H1 (cell line): Measurements from ENCODE around the gene SERINC5. TPM values are rescaled to one million over a fixed set of nuclear protein-coding genes. Genes with fewer than 3 reads are reported as not detected.

Experiments used
- CTCF ChIA-PET: fragments of 300-600 bp; sonication (Branson Sonifier 250); formaldehyde crosslinking; loops from one replicate; lab custom pipeline; 2021; ENCODE audit not compliant: partially characterized antibody; lab: Charles Lee
- POLR2A ChIA-PET: fragments of 300-600 bp; sonication (Branson Sonifier 250); formaldehyde crosslinking; loops from one replicate; lab custom pipeline; 2021; ENCODE audit warnings: inconsistent platforms; ENCODE audit not compliant: partially characterized antibody; lab: Charles Lee
- DNase-seq, 2 experiments: peaks; one replicate each; pipeline versions ENCODE4 v3.0.0 to v3.0.0-alpha.2; 2010 to 2022; ENCODE audit warnings: low spot score in 2 of 2, low read depth in 1 of 2, mixed read lengths in 1 of 2
- FAIRE-seq: peaks from 2 replicates; lab custom pipeline; 2011; peaks lifted over from hg19 to GRCh38; lab: Jason Lieb, UNC
- H2AFZ ChIP-seq: 2 replicates; pipeline ENCODE4 v1.8.1; 2012; ENCODE audit warnings: low read length, inconsistent platforms
- H2AK5ac ChIP-seq: 2 replicates; pipeline ENCODE4 v1.6.1; 2013; ENCODE audit warnings: low read depth, low read length
- H2BK120ac ChIP-seq: replicated peaks from 2 replicates; pipeline ENCODE3; 2013; ENCODE audit warnings: low read depth, low read length, inconsistent platforms
- H2BK12ac ChIP-seq: 2 replicates; pipeline ENCODE4 v1.6.1; 2013; ENCODE audit warnings: low read depth, low read length
- H2BK15ac ChIP-seq: 2 replicates; pipeline ENCODE4 v1.6.1; 2013; ENCODE audit warnings: low read length
- H2BK20ac ChIP-seq: 2 replicates; pipeline ENCODE4 v1.6.1; 2013; ENCODE audit warnings: low read length
- H2BK5ac ChIP-seq: 2 replicates; pipeline ENCODE4 v1.6.1; 2013; ENCODE audit warnings: low read depth, low read length
- H3K14ac ChIP-seq: 2 replicates; pipeline ENCODE4 v1.6.1; 2013; ENCODE audit warnings: inconsistent platforms; ENCODE audit not compliant: insufficient read length
- H3K18ac ChIP-seq: 2 replicates; pipeline ENCODE4 v1.6.1; 2013; ENCODE audit warnings: low read length; ENCODE audit errors: extremely low read depth
- H3K23ac ChIP-seq: 2 replicates; pipeline ENCODE4 v1.6.1; 2013; ENCODE audit warnings: inconsistent platforms; ENCODE audit not compliant: insufficient read length
- H3K23me2 ChIP-seq: 2 replicates; pipeline ENCODE4 v1.6.1; 2013; ENCODE audit warnings: low read depth, low read length
- H3K27ac ChIP-seq: 2 replicates; pipeline ENCODE4 v1.6.1; 2011; ENCODE audit warnings: low read depth, low read length, inconsistent platforms
- H3K27me3 ChIP-seq, 4 experiments: replicated peaks in 1 of 4; 1 replicate in 1 of 4; 2 replicates in 3 of 4; pipeline versions ENCODE4 v1.6.1 to v1.8.1; 2011 to 2013; ENCODE audit warnings: low read length in 3 of 4, mild to moderate bottlenecking in 3 of 4, inconsistent platforms in 2 of 4, mixed read lengths in 2 of 4, moderate library complexity in 1 of 4; ENCODE audit not compliant: control insufficient read depth in 3 of 4, insufficient read depth in 3 of 4; ENCODE audit errors: extremely low read depth in 1 of 4
- H3K36me3 ChIP-seq, 4 experiments: 2 replicates each; pipeline versions ENCODE4 v1.6.1 to v1.8.1; 2011 to 2013; ENCODE audit warnings: mild to moderate bottlenecking in 4 of 4, low read length in 3 of 4, moderate library complexity in 2 of 4, control low read depth in 1 of 4, inconsistent platforms in 1 of 4; ENCODE audit not compliant: insufficient read depth in 4 of 4, control insufficient read depth in 2 of 4
- H3K4ac ChIP-seq: replicated peaks from 2 replicates; pipeline ENCODE3; 2013; ENCODE audit warnings: low read length, low read depth, mixed read lengths, inconsistent platforms; ENCODE audit not compliant: insufficient read length
- H3K4me1 ChIP-seq, 4 experiments: replicated peaks in 1 of 4; 1 replicate in 1 of 4; 2 replicates in 3 of 4; pipeline versions ENCODE4 v1.6.1 to v1.8.1; 2011 to 2013; ENCODE audit warnings: low read length in 3 of 4, inconsistent platforms in 2 of 4, mixed read lengths in 1 of 4; ENCODE audit not compliant: insufficient read depth in 4 of 4, control insufficient read depth in 3 of 4
- H3K4me2 ChIP-seq, 2 experiments: 2 replicates each; pipeline versions ENCODE4 v1.6.1 to v1.8.1; 2011 to 2013; ENCODE audit warnings: low read depth in 2 of 2, low read length in 2 of 2, control low read depth in 1 of 2, inconsistent platforms in 1 of 2, mild to moderate bottlenecking in 1 of 2; ENCODE audit not compliant: insufficient read depth in 1 of 2
- H3K4me3 ChIP-seq, 4 experiments: fragments of 200-600, 300-600 bp in 1 of 4; sonication (generic), shearing (Covaris generic), sonication (Bioruptor Twin) in 1 of 4; 2 replicates each; pipeline versions ENCODE4 v1.5.1 to v1.8.1; 2011 to 2016; ENCODE audit warnings: low read length in 4 of 4, low read depth in 3 of 4, control low read depth in 2 of 4, inconsistent platforms in 2 of 4, mild to moderate bottlenecking in 2 of 4, mixed read lengths in 1 of 4, moderate library complexity in 1 of 4; ENCODE audit not compliant: insufficient read depth in 2 of 4; ENCODE audit errors: extremely low read depth in 1 of 4
- H3K56ac ChIP-seq: replicated peaks from 2 replicates; pipeline ENCODE3; 2013; ENCODE audit warnings: low read depth, mild to moderate bottlenecking, mixed read lengths, low read length, inconsistent platforms; ENCODE audit not compliant: insufficient read length
- H3K79me1 ChIP-seq: 2 replicates; pipeline ENCODE4 v1.6.1; 2013; ENCODE audit warnings: low read depth, low read length, control low read depth
- H3K79me2 ChIP-seq, 2 experiments: 2 replicates each; pipeline versions ENCODE4 v1.6.1 to v1.8.1; 2012 to 2013; ENCODE audit warnings: low read length in 2 of 2, mild to moderate bottlenecking in 2 of 2, inconsistent platforms in 1 of 2; ENCODE audit not compliant: insufficient read depth in 2 of 2, control insufficient read depth in 1 of 2
- H3K9ac ChIP-seq, 4 experiments: replicated peaks in 1 of 4; 1 replicate in 1 of 4; 2 replicates in 3 of 4; pipeline versions ENCODE4 v1.6.1 to v1.8.1; 2011 to 2013; ENCODE audit warnings: low read depth in 3 of 4, low read length in 3 of 4, control low read depth in 2 of 4, mild to moderate bottlenecking in 2 of 4, moderate library complexity in 2 of 4, inconsistent platforms in 1 of 4; ENCODE audit errors: extremely low read depth in 1 of 4
- H3K9me3 ChIP-seq, 2 experiments: 2 replicates each; pipeline versions ENCODE4 v1.6.1 to v1.8.1; 2012 to 2013; ENCODE audit warnings: mild to moderate bottlenecking in 2 of 2, moderate library complexity in 2 of 2, control low read depth in 1 of 2, inconsistent platforms in 1 of 2, low read depth in 1 of 2, low read length in 1 of 2, mixed read lengths in 1 of 2; ENCODE audit not compliant: insufficient read depth in 2 of 2
- H4K20me1 ChIP-seq, 2 experiments: replicated peaks in 1 of 2; 2 replicates each; pipeline versions ENCODE3 to v1.8.1; 2011 to 2013; ENCODE audit warnings: inconsistent platforms in 2 of 2, low read length in 2 of 2, mild to moderate bottlenecking in 1 of 2; ENCODE audit not compliant: insufficient read depth in 2 of 2, control insufficient read depth in 1 of 2
- H4K5ac ChIP-seq: 2 replicates; pipeline ENCODE4 v1.6.1; 2013; ENCODE audit warnings: low read length, low read depth, mixed read lengths, inconsistent platforms; ENCODE audit not compliant: insufficient read length
- H4K8ac ChIP-seq: 2 replicates; pipeline ENCODE4 v1.8.0; 2013; ENCODE audit warnings: mild to moderate bottlenecking, moderate library complexity, low read length, inconsistent platforms; ENCODE audit not compliant: insufficient read depth; ENCODE audit errors: extremely low read depth
- H4K91ac ChIP-seq: replicated peaks from 2 replicates; pipeline ENCODE3; 2013; ENCODE audit warnings: low read length, mixed read lengths, inconsistent platforms; ENCODE audit not compliant: insufficient read length
- CHD1 ChIP-seq: IDR thresholded peaks from 2 replicates; pipeline ENCODE4 v1.6.1; 2012; ENCODE audit warnings: low read depth, low read length, improper control_type of control experiment
- CREB1 ChIP-seq: IDR thresholded peaks from 2 replicates; pipeline ENCODE4 v1.6.1; 2012; ENCODE audit warnings: inconsistent platforms
- FOSL1 ChIP-seq: IDR thresholded peaks from 2 replicates; pipeline ENCODE4 v1.6.1; 2011; ENCODE audit warnings: mild to moderate bottlenecking, low read depth, low read length, moderate library complexity; ENCODE audit not compliant: insufficient read depth
- KDM4A ChIP-seq: IDR thresholded peaks from one replicate; pipeline ENCODE4 v1.7.1; 2012; ENCODE audit warnings: low read depth, mild to moderate bottlenecking, moderate library complexity, low read length, inconsistent platforms; ENCODE audit not compliant: severe bottlenecking
- MAFK ChIP-seq: IDR thresholded peaks from 2 replicates; pipeline ENCODE4 v1.6.1; 2012; ENCODE audit warnings: low read depth, mild to moderate bottlenecking, improper control_type of control experiment, low read length
- NANOG ChIP-seq: IDR thresholded peaks from 2 replicates; pipeline ENCODE4 v1.6.1; 2011; ENCODE audit warnings: low read length, low read depth, mild to moderate bottlenecking, inconsistent platforms; ENCODE audit not compliant: insufficient read depth, poor library complexity, severe bottlenecking
- RBBP5 ChIP-seq: IDR thresholded peaks from 2 replicates; pipeline ENCODE4 v1.7.1; 2012; ENCODE audit warnings: low read depth, mild to moderate bottlenecking, inconsistent platforms, low read length, moderate library complexity, borderline replicate concordance
- RXRA ChIP-seq: IDR thresholded peaks from 2 replicates; pipeline ENCODE4 v1.6.1; 2011; ENCODE audit warnings: low read depth, mild to moderate bottlenecking, low read length, moderate library complexity; ENCODE audit not compliant: insufficient read depth
- SAP30 ChIP-seq: fragments of 300-600 bp; sonication (generic); IDR thresholded peaks from 2 replicates; pipeline ENCODE4 v1.7.1; 2012; ENCODE audit warnings: low read length, moderate library complexity, mild to moderate bottlenecking, inconsistent platforms; ENCODE audit not compliant: insufficient read depth, insufficient replicate concordance
- TAF1 ChIP-seq: IDR thresholded peaks from 2 replicates; pipeline ENCODE4 v1.6.1; 2011; ENCODE audit warnings: mild to moderate bottlenecking, low read depth, low read length
- TAF7 ChIP-seq: optimal IDR thresholded peaks from 2 replicates; pipeline ENCODE3; 2011; ENCODE audit warnings: low read depth, mild to moderate bottlenecking, inconsistent platforms, low read length, moderate library complexity, borderline replicate concordance
- WGBS, 2 experiments: shearing (Covaris generic) in 1 of 2; methylation state at CpG; one replicate each; pipeline versions ENCODE4 v1.1.6 to v1.1.7; 2013 to 2015; ENCODE audit warnings: low lambda C conversion rate in 2 of 2, mixed read lengths in 2 of 2, inconsistent platforms in 1 of 2, low coverage in 1 of 2, missing lambda C conversion rate in 1 of 2; ENCODE audit not compliant: insufficient replicate concordance in 2 of 2, insufficient coverage in 1 of 2, insufficient read length in 1 of 2; ENCODE audit errors: extremely low coverage in 1 of 2, missing lambda C conversion rate in 1 of 2; 5-methylcytosine and 5-hydroxymethylcytosine counted together
- polyA plus RNA-seq, 7 experiments: library from polyadenylated mRNA; depleted of rRNA in 3 of 7; stranded (reverse) in 5 of 7; unstranded in 2 of 7; fragments of >200 nt in 5 of 7; fragments of 200-250 nt in 2 of 7; gene quantifications; 1 replicate in 5 of 7; 2 replicates in 1 of 7; 4 replicates in 1 of 7; pipeline versions ENCODE4 v1.2.1 to v1.2.3, GENCODE V29; 2011 to 2013; ENCODE audit warnings: missing spikeins in 2 of 7, mixed read lengths in 2 of 7
- total RNA-seq: library from RNA; stranded (reverse); fragmentation: NEBNext Ultra II Directional; extraction: Animal tissue kit (Norgen Biotek cat#: 25700); gene quantifications from 2 replicates; pipeline ENCODE4 v1.2.1, GENCODE V29; 2021
- TF ChIP-seq, protein P1 (sequence below): IDR thresholded peaks from 2 replicates; pipeline ENCODE4 v1.6.1; 2012; ENCODE audit warnings: low read length, inconsistent platforms

Gene SERINC5
- total and polyA plus RNA-seq, 2 of the 8 experiments (the other 6 are each of a cell fraction or from before 2014, with no cell fraction given) = 32.2 to 149 TPM

DNA sequence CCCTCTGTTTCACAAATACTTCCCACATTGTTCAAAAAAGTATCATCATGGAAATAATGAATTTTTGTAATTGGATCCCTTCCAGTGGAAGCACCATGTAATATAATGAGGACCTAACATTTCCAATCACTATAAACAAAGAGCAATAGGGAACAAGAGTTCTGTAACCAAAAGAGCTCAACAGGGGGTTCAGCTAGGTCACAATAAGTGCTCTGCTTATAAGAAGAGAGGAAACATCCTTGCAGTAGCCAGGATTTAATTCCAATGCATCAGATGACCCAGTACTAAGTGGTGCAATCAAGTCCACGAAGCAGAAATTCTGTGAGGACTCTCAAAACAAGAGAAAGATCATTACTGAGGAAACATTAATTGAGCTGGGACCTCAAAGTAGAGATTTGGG is 5.9 kb downstream of the SERINC5 start:
- no peak overlapping the region for H3K23ac ChIP-seq
- no peak overlapping the region for H2BK120ac ChIP-seq
- H2BK20ac ChIP-seq = no peak overlapping the region
- H3K27ac ChIP-seq = no peak overlapping the region
- ChIA-PET POLR2A (interaction anchor here (1.2 to 8.9 kb wide), 7 partner anchors 6 to 108 kb away, joined by 3 to 76 read pairs (median 4); partner anchors contain the start of gene SERINC5), CTCF (interaction anchor here (0.5 to 1.6 kb wide), 3 partner anchors 25 to 419 kb away, joined by 5 read pairs; no protein-coding TSS in a partner anchor)
- no peak overlapping the region for H2BK5ac ChIP-seq
- H3K4me3 ChIP-seq = no peak overlapping the region
- H2BK12ac ChIP-seq = no peak overlapping the region
- peak overlapping the region; percentile 21 to 44; a peak in 2 of 4 replicates for H3K4me2 ChIP-seq
- no peak overlapping the region for H2AFZ ChIP-seq
- DNase-seq = no peak
- no peaks in the 10 kb centered on the region for H3K9me3 ChIP-seq
- no peak overlapping the region for H3K14ac ChIP-seq
- peaks cover 10 to 27% of the 10 kb centered on the region in 2 experiments for H4K20me1 ChIP-seq
- no peak overlapping the region for H3K9ac ChIP-seq
- no peak overlapping the region for H2AK5ac ChIP-seq
- FAIRE-seq = no peak
- peaks cover 0 to 6% (median 0%) of the 10 kb centered on the region in 4 experiments; a peak in 2 of 8 replicates for H3K36me3 ChIP-seq
- WGBS, 2 experiments = 94% methylated on average over 1 of the region's 1 CpG; no CpG with 5 or more reads in 1 of the 2 experiments
- no peak overlapping the region for H3K56ac ChIP-seq
- H3K4ac ChIP-seq = no peak overlapping the region
- H3K79me1 ChIP-seq = peaks cover 12% of the 10 kb centered on the region
- H4K8ac ChIP-seq = no peak overlapping the region
- H3K4me1 ChIP-seq = peaks cover 13 to 49% (median 40%) of the 10 kb centered on the region in 4 experiments
- no peak overlapping the region for H2BK15ac ChIP-seq
- H4K5ac ChIP-seq = no peak overlapping the region
- no peak overlapping the region for H3K18ac ChIP-seq
- peaks cover 51 to 97% of the 10 kb centered on the region in 2 experiments for H3K79me2 ChIP-seq
- H3K27me3 ChIP-seq = no peaks in the 10 kb centered on the region
- H3K23me2 ChIP-seq = peaks cover 13% of the 10 kb centered on the region
- no peak overlapping the region for H4K91ac ChIP-seq
- TF ChIP-seq NANOG = no peak
- TF ChIP-seq, protein P1, sequence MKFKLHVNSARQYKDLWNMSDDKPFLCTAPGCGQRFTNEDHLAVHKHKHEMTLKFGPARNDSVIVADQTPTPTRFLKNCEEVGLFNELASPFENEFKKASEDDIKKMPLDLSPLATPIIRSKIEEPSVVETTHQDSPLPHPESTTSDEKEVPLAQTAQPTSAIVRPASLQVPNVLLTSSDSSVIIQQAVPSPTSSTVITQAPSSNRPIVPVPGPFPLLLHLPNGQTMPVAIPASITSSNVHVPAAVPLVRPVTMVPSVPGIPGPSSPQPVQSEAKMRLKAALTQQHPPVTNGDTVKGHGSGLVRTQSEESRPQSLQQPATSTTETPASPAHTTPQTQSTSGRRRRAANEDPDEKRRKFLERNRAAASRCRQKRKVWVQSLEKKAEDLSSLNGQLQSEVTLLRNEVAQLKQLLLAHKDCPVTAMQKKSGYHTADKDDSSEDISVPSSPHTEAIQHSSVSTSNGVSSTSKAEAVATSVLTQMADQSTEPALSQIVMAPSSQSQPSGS = no peak
- TF ChIP-seq TAF7 = no peak
- no peak for TF ChIP-seq KDM4A
- no peak for TF ChIP-seq CREB1
- TF ChIP-seq FOSL1 = no peak
- no peak for TF ChIP-seq RBBP5
- no peak for TF ChIP-seq TAF1
- no peak for TF ChIP-seq SAP30
- TF ChIP-seq MAFK = no peak
- no peak for TF ChIP-seq CHD1
- no peak for TF ChIP-seq RXRA
